GM21786 (cell line): Measurements from ENCODE around the gene CHAC1.

Experiments
- ATAC-seq: cut with Tn5 transposase; IDR thresholded peaks from one replicate; pipeline ENCODE4 v1.9.1; 2021; ENCODE audit not compliant: unreplicated experiment

CHAC1 gene

DNA sequence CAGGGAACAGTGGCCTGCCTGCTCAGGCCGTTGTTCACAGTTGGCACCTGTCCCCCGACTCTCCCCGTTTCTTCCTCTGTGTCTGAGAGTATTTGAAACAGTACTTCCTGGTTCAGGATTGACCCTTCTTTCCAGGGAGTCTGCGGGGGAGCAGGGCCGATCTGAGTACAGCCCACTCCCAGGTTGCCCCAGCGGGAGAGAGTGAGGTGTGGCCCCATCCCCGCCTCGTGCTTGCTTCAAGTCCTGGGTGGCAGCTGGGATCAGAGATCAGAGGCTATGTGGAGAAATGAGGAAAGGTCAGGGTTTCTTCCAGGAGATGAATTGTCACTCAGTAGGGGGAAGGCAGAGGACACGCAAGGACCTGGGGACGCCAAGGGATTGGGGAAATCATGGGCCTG is 30.7 kb upstream of the CHAC1 start:
- ATAC-seq: no peak

DNA sequence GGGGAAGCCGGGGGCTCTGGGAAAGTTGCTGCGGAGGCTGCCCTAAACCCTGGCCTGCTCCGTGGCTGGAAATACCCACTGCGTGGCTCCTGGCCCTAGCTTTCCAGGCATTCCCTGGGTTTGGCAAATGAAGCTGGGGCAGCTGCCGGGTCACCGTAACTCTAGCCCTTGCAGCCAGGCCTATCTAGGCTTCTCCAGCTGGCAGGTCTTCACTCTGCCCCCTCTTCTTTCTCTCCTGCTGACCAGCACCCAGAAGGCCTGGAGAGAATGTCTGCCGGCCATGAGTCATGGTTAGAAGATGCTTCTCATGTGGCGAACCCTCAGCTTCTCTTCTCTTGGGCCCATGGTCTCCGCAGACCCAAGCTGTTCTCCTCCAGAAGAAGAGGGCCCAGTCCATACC is 29.7 kb upstream of the CHAC1 start:
- no peak for ATAC-seq

- no peak for ATAC-seq
These were observed 27.8 kb upstream of the CHAC1 start for GRCh38 chr15:40925495-40925862.

GRCh38 chr15:40925863-40926658 is 27.2 kb upstream of the CHAC1 start:
- no peak for ATAC-seq

- ATAC-seq: no peak
These were observed 26.4 kb upstream of the CHAC1 start for GRCh38 chr15:40926659-40927494.

- no peak for ATAC-seq
These were observed 25.8 kb upstream of the CHAC1 start for GRCh38 chr15:40927495-40927872.

GRCh38 chr15:40927873-40928806 is 25.1 kb upstream of the CHAC1 start:
- ATAC-seq: no peak

DNA sequence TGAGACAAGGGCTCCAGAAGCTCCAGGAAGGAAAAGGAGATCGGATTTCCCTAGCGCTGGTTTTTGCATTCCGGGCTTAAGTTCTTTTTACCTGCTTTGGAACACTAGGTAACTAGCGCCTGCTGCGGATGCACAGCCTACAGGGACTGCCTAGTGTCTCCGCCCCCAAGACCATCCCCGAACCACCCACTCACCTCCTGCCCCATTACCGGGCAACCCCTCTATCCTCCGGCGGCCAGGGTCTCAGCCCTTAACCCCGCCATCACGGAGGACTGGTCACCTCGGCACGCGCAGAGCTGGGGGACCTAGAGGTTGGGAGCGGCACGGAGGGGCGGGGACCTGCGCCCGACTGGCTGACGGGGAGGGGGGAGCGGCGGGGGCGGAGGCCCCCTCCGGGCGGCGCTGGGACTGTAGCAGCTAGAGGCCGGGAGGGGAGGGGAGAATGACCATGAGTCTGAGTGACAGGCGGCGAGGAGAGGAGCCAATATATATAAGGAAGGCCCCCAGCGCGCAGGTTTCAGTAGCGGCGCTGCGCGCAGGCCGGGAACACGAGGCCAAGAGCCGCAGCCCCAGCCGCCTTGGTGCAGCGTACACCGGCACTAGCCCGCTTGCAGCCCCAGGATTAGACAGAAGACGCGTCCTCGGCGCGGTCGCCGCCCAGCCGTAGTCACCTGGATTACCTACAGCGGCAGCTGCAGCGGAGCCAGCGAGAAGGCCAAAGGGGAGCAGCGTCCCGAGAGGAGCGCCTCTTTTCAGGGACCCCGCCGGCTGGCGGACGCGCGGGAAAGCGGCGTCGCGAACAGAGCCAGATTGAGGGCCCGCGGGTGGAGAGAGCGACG is 24.2 kb upstream of the CHAC1 start, which contains the start of gene DLL4:
Gene DLL4 (plus strand): TSS at position 520 of the 839 bp plus-strand sequence. CDS start 329 bp downstream, outside the sequence.
- ATAC-seq: no peak

- ATAC-seq: no peak
These were observed 23.4 kb upstream of the CHAC1 start for GRCh38 chr15:40929660-40930429.

DNA sequence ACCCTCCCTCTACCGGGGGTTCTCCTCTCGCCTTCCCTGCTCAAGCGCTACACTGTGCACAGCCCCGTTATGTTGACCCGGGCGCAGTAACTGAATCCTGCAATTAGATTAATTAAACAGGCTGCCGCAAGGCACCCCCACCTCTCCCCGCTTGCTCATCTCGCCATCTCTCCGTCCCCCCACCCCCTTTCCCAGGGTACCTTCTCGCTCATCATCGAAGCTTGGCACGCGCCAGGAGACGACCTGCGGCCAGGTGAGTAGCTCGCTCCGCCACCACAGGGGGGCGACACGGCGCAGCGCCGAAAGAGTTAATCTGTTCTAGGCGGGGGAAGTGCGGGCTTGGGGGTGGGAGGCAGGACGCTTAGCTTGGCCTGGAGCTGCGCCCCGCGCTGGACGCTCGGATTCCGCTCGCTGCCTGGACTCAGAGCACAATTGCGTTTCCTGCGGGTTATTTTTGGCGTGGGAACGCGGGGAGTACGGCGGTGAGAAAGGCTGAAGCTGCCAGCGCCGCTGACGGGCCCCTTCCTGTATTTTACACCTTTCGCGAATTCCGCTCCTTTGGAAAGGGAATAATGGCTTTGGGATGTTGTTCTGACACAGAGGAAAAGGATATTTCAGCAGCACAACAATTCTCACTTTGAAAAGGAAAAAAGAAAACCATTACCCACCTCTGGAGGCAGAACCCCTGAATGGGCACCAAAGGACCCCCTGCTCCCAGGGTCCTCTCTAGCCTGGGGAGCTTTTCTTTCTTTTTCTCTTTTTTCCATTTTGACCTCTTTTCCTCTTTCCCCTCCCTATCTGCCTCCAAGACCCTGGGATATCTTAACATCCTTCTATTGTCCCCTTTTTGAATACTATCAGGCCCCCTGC is 22.6 kb upstream of the CHAC1 start:
- ATAC-seq: no peak

DNA sequence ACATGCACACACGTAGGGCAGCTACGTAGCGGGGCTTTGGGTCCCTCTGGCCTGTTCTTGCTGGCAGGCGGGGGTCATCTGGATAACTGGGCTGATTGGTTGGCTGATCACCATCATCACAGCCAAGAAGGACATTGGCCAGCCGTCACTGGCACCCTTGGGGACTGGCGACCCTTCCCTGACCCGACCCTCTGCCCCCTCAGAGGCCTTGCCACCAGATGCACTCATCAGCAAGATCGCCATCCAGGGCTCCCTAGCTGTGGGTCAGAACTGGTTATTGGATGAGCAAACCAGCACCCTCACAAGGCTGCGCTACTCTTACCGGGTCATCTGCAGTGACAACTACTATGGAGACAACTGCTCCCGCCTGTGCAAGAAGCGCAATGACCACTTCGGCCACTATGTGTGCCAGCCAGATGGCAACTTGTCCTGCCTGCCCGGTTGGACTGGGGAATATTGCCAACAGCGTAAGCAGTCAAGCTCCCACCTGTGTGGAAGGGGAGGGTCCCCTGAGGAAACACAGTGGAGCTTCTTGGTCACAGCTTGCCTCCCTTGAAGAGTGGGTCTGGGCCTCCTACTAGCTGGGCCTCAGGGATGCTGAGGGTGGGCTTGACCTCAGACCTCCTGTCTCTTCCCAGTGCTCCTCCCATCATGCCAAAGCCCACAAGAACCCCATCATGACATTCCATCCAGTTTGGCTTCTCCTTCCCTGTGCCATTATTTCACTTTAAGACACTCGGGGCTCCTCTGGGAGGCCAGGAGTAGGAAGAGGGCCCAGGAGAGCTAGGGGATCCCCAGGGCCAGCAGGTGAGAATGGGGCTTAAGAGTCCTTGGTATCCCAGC is 21.8 kb upstream of the CHAC1 start:
- ATAC-seq: no peak

DNA sequence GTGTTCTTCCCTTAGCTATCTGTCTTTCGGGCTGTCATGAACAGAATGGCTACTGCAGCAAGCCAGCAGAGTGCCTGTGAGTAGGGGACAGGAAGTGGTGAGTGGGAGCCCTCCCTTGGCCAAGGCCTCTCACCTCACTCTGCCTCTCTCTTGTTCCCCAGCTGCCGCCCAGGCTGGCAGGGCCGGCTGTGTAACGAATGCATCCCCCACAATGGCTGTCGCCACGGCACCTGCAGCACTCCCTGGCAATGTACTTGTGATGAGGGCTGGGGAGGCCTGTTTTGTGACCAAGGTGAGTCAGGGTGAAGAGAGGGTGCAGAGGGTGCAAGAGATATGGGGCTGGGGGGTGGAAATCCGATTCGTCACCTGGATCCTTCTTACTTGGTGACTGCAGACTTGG is 21.1 kb upstream of the CHAC1 start:
- no peak for ATAC-seq

GRCh38 chr15:40932649-40933516 is 20.4 kb upstream of the CHAC1 start:
- no peak for ATAC-seq

GRCh38 chr15:40933517-40933902 is 19.8 kb upstream of the CHAC1 start:
- ATAC-seq: no peak

DNA sequence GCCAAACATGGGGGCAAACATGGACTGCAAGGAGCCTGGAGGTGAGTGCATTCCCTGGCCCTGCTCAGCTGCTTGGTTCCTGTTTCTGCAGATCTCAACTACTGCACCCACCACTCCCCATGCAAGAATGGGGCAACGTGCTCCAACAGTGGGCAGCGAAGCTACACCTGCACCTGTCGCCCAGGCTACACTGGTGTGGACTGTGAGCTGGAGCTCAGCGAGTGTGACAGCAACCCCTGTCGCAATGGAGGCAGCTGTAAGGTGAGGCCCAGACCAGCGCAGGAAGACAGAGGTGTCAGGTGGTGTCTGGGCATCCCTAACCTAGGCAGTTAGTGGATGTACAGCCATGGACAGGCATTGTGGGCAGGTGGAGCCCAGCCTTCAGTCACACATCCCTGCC is 18.8 kb upstream of the CHAC1 start:
- ATAC-seq: no peak

DNA sequence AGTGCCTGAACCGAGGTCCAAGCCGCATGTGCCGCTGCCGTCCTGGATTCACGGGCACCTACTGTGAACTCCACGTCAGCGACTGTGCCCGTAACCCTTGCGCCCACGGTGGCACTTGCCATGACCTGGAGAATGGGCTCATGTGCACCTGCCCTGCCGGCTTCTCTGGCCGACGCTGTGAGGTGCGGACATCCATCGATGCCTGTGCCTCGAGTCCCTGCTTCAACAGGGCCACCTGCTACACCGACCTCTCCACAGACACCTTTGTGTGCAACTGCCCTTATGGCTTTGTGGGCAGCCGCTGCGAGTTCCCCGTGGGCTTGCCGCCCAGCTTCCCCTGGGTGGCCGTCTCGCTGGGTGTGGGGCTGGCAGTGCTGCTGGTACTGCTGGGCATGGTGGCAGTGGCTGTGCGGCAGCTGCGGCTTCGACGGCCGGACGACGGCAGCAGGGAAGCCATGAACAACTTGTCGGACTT is 17.0 kb upstream of the CHAC1 start:
- no peak for ATAC-seq
